GM12872 (cell line): Measurements from ENCODE around the gene PTK6.

Experiments used
- TF ChIP-seq, protein P1 (sequence below): IDR thresholded peaks from 3 replicates; pipeline ENCODE4 v1.5.1; 2011; ENCODE audit warnings: low read depth, mild to moderate bottlenecking, low read length, moderate library complexity; ENCODE audit not compliant: insufficient read depth

The PTK6 gene

DNA sequence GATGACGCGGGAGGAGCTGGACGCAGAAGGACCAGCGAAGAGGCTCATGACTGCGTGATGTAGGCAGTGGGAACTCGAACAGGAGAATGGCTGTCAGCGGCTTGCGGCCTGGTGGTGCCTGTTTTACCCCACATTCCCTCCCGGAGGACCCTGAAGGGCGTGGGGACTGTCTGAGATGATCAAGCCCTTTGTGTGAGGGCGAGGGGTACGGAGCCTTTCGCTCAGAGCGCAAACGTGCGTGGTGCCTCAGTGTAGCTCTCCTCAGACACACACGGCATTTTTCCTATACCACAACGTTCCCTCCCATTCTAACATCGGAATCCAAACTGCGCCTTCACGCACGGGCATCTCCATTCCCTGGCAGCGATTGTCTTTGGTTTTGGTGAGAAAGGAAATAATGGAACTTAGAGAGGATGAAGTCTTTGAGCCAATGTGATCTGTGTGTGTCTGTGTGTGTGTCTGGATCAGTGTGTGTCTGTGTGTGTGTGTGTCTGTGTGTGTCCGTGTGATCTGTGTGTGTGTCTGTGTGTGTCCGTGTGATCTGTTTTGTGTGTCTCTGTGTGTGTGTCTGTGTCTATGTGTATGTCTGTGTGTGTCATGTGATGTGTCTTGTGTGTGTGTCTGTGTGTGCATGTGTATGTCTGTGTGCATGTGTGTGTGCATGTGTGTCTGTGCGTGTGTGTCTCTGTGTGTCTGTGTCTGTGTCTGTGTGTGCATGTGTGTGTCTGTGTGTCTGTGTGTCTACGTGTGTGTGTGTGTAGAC lies 5.3 kb downstream of the PTK6 start:
- TF ChIP-seq, protein P1, sequence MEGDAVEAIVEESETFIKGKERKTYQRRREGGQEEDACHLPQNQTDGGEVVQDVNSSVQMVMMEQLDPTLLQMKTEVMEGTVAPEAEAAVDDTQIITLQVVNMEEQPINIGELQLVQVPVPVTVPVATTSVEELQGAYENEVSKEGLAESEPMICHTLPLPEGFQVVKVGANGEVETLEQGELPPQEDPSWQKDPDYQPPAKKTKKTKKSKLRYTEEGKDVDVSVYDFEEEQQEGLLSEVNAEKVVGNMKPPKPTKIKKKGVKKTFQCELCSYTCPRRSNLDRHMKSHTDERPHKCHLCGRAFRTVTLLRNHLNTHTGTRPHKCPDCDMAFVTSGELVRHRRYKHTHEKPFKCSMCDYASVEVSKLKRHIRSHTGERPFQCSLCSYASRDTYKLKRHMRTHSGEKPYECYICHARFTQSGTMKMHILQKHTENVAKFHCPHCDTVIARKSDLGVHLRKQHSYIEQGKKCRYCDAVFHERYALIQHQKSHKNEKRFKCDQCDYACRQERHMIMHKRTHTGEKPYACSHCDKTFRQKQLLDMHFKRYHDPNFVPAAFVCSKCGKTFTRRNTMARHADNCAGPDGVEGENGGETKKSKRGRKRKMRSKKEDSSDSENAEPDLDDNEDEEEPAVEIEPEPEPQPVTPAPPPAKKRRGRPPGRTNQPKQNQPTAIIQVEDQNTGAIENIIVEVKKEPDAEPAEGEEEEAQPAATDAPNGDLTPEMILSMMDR, result no peak

DNA sequence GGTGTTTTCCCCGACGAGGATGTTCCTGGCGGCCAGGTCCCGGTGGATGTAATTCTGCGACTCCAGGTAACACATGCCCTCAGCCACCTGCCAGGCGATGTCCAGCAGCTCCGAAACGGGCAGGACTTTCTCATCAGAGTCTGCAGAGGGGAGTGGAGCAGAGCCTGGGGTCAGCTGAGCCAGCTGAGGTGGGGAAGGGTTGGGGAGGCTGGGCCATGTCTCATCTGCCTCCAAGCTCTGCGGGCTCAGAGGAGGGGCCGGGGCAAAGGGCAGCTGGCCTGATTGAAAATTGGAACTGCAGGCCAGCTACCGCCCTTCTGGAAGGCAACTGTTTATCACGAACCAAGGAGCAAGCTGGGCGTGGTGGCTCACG lies 6.4 kb downstream of the PTK6 start:
- TF ChIP-seq, protein P1, result no peak

DNA sequence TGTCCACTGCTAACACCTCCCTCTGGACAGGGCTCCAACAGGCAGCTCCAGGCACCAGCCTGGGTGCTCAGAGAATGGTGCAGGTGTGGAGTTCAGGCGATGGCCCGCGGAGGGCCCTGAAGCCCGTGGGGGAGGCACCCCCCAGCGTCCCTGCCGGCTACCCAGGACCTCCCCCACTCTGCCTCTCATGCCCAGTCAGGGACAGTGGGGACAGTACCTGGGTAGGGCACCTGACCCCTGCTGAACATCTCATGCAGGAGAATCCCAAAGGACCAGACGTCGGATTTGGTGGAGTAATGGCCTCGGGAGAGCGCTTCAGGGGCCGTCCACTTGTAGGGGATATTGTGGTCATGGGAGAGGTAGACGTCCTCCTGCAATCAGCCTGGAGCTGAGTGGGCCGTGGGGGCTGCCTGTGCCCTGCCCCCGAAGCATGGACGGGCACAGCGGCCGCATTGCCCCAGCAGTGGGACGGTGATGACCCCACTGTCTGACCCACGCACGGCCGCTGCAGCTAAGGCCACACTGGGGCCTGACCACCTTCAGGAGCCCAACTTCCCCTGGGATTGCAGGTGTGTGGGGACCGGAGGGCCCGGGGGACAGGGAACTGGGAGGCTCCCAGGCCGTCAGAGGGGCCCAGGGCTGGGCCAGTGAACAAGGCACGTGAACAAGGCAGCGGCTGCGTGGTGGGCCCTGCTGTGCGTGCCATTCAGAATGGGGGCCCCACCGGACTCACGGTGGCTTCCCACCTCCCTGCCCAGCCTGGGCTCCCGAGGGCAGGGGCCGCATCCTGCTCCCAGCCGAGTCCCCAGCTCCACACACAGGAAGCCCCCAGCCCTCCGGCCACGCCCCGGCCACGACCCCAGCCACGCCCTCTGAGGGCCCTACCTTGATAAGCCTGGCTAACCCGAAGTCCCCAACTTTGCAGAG lies 7.1 kb downstream of the PTK6 start:
- TF ChIP-seq, protein P1, result no peak

DNA sequence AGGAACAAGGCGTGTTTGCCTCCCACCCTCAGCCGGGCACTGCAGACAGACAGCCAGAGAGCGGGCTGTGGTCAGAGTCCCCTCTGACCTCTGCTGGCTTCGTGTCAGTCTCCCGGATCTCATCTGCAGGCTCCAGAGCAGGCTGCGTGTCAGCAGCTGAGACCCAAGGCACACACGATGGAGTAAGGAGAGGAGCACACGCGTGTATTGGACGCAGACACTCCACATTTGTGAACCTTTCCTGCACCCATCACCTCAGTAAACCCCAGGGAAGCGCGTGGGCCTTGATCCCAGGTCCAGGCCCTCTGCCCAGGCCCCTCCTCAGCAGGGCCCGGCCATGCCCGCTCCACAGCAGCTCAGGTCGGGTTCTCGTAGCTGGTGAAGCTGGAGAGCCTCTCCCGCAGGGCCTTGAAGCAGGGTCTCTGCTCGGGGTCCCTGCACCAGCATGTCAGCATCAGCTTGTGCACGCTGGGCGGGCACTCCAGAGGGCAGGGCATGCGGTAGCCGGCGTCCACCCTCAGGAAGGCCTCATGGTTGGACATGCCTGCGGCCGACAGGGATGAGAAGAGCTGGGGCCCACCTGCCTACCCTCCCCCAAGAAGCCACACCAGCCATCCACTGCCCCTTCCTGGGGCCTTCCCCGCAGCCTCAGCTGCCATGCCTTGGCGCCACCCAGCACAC lies 7.9 kb downstream of the PTK6 start:
- TF ChIP-seq, protein P1, result no peak

DNA sequence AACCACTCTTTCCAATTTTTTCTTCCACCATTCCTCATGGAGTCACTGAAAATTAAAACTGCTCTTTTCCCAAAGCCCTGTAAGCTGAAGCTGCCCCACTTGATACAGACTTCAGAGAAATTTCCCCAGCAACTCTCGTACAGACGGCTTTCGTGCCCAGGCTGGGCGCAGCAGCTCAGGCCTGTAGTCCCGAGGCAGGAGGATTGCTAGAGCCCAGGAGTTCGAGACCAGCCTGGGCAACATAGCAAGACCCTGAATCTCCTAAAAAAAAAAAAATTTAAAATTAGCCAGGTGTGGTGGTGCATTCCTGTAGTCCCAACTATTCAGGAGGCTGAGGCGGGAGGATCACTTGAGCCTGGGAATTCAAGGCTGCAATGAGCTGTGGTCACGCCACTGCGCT lies 10.0 kb downstream of the PTK6 start:
- TF ChIP-seq, protein P1, result no peak

DNA sequence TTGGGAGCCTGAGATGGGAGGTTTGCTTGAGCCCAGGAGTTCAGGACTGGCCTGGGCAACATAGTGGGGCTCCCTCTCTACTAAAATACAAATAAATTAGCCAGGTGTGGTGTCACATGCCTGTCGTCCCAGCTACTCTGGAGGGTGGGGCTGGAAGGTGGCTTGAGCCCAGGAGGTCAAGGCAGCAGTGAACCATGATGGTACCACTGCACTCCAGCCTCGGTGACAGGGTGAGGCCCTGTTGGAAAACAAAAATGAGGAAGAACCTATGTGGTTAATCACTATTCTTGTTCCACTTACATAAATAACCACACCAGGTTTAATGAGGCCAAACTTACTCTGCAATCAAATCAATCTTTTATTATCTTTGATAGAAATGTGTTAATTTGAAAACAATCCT lies 11.2 kb downstream of the PTK6 start:
- TF ChIP-seq, protein P1, result no peak

DNA sequence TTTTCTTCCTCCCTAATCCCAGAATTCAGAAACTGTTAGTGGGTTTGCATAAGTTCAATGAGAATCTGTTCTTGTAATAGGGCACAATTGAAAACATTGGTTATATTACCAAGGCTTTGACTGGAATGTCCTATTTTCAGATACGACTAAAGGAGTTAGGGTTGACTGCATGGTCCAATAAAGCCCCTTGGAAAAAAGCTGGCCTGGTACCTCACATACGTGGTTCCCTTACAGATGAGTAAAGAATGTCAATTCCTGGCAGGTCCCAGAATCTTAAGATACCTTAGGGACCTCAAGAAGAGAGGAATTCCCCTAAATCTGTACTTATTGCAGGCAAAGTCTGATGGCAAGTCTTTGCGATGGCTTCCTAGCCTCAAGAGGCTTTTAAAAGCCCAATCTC lies 12.0 kb downstream of the PTK6 start:
- TF ChIP-seq, protein P1, result no peak
